Sigmoid colon (tissue), 4 donors: ENCODE results near the gene SMYD3.

Source experiments
- CTCF ChIP-seq, 4 experiments: fragments of 450-650 bp in 3 of 4; fragments of 200-600 bp in 1 of 4; IDR thresholded peaks; one replicate each; pipeline ENCODE4 v1.5.1; 2016 to 2019; ENCODE audit warnings: antibody characterized with exemption in 4 of 4, mild to moderate bottlenecking in 3 of 4, moderate library complexity in 2 of 4
- EP300 ChIP-seq, 4 donors: sonication (generic); formaldehyde crosslinking; IDR thresholded peaks; one replicate each; pipeline ENCODE4 v1.6.1; 2017; ENCODE audit warnings: antibody characterized with exemption in 4 of 4
- POLR2A ChIP-seq, 2 donors: fragments of 450-650 bp; IDR thresholded peaks; one replicate each; pipeline ENCODE4 v1.6.1; 2016; ENCODE audit warnings: antibody characterized with exemption in 2 of 2, mild to moderate bottlenecking in 2 of 2, moderate library complexity in 2 of 2

DNA sequence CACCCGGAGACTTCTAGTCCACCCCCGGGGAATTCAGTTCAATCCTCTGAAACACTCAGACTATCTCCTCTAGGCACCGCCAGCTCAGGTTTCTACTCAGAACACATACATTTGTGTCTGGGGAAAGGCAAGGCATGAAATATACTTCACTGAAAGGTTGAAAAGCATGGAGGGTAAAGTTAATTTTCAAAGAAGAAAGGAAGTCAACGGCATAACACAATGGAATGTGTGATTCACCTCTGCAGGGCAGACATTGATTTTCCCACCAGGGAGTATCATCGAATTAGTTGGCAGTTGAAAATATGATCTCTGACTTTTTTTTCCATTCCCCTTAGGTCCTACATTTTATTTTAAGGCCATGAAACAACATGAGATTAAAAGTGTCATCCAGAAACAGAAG lies 669.4 kb downstream of the SMYD3 start:
- no peak for TF ChIP-seq CTCF (IDR thresholded peaks at IDR 0.05)
- TF ChIP-seq POLR2A (IDR thresholded peaks at IDR 0.05), result no peak
- no peak for TF ChIP-seq EP300 (IDR thresholded peaks at IDR 0.05)
